A549 (cell line): Measurements from ENCODE around the gene SCUBE1.

Experiments
- BHLHE40 ChIP-seq: IDR thresholded peaks from 2 replicates; pipeline ENCODE4 v1.6.1; 2012; ENCODE audit warnings: low read depth, low read length, inconsistent platforms
- CTCF ChIP-seq: fragments of >200 bp; sonication (Bioruptor Twin); formaldehyde crosslinking; IDR thresholded peaks from 3 replicates; pipeline ENCODE4 v1.5.1; 2016
- KDM1A ChIP-seq: fragments of 200-600 bp; sonication (generic); IDR thresholded peaks from 2 replicates; pipeline ENCODE4 v1.6.1; 2016; ENCODE audit warnings: low read depth, mild to moderate bottlenecking
- MAX ChIP-seq: IDR thresholded peaks from 2 replicates; pipeline ENCODE4 v1.6.1; 2012
- MAZ ChIP-seq: fragments of 150-350 bp; IDR thresholded peaks from 2 replicates; pipeline ENCODE4 v1.6.1; 2014; ENCODE audit warnings: antibody characterized with exemption, low read depth, low read length, borderline replicate concordance
- NR3C1 ChIP-seq: fragments of >200 bp; sonication (Bioruptor Twin); formaldehyde crosslinking; IDR thresholded peaks from 3 replicates; pipeline ENCODE4 v1.6.1; 2017
- RCOR1 ChIP-seq: fragments of 150-350 bp; IDR thresholded peaks from 2 replicates; pipeline ENCODE4 v1.6.1; 2014; ENCODE audit warnings: antibody characterized with exemption, low read length, low read depth
- RNF2 ChIP-seq: fragments of 200-600 bp; sonication (generic); IDR thresholded peaks from 2 replicates; pipeline ENCODE4 v1.6.1; 2016; ENCODE audit warnings: low read depth, mild to moderate bottlenecking, antibody characterized with exemption, moderate library complexity, borderline replicate concordance
- SMC3 ChIP-seq: fragments of >200 bp; sonication (Bioruptor Twin); formaldehyde crosslinking; IDR thresholded peaks from 3 replicates; pipeline ENCODE4 v1.6.1; 2018; ENCODE audit warnings: inconsistent platforms
- USF2 ChIP-seq: fragments of 450-650 bp; IDR thresholded peaks from 2 replicates; pipeline ENCODE4 v1.6.1; 2014; ENCODE audit warnings: antibody characterized with exemption
- TF ChIP-seq, protein P1 (sequence below): IDR thresholded peaks from 2 replicates; pipeline ENCODE4 v1.6.1; 2012; ENCODE audit warnings: low read depth, borderline replicate concordance

DNA sequence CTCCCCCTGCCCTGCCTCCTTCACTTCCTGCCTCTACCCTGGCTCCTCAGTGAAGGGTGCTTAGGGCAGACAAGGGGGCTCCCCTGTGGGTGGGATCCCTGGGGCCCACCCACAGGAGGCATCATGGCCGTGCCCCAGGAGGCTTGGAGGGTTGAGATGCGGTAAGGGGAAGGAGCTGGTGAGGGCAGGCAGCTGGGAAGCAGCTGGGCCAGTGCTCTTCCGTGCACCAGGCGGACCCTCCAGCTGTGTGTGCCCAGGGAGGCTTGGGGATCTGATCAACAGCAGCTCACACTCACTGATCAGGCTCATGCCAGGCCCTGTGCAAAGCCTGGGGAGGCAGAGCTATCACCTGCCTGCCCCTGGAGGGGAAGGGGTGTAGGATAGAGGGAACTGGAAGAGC, 97.0 kb downstream of the SCUBE1 start:
- TF ChIP-seq NR3C1: no peak
- no peak for TF ChIP-seq CTCF
- no peak for TF ChIP-seq SMC3
- TF ChIP-seq BHLHE40: no peak
- TF ChIP-seq USF2: no peak
- no peak for TF ChIP-seq RCOR1
- no peak for TF ChIP-seq MAX
- no peak for TF ChIP-seq KDM1A
- TF ChIP-seq, protein P1, sequence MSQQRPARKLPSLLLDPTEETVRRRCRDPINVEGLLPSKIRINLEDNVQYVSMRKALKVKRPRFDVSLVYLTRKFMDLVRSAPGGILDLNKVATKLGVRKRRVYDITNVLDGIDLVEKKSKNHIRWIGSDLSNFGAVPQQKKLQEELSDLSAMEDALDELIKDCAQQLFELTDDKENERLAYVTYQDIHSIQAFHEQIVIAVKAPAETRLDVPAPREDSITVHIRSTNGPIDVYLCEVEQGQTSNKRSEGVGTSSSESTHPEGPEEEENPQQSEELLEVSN: no peak
- no peak for TF ChIP-seq MAZ
- no peak for TF ChIP-seq RNF2
